SU-DHL-6 (cell line): ENCODE data around the gene GRAMD1B.

Source experiments
- EZH2phosphoT487 ChIP-seq: fragments of 200-600 bp; sonication (generic), shearing (Covaris generic); conservative IDR thresholded peaks from 2 replicates; pipeline ENCODE4 v1.6.1; 2018; ENCODE audit warnings: mild to moderate bottlenecking, antibody characterized with exemption, low read length, moderate library complexity, mixed read lengths
- TF ChIP-seq, protein P1 (sequence below): fragments of 200-600 bp; sonication (generic); IDR thresholded peaks from one replicate; pipeline ENCODE4 v1.5.1; 2017; ENCODE audit warnings: antibody characterized with exemption, mild to moderate bottlenecking, low read length, moderate library complexity; ENCODE audit not compliant: insufficient read depth, poor library complexity, severe bottlenecking

DNA sequence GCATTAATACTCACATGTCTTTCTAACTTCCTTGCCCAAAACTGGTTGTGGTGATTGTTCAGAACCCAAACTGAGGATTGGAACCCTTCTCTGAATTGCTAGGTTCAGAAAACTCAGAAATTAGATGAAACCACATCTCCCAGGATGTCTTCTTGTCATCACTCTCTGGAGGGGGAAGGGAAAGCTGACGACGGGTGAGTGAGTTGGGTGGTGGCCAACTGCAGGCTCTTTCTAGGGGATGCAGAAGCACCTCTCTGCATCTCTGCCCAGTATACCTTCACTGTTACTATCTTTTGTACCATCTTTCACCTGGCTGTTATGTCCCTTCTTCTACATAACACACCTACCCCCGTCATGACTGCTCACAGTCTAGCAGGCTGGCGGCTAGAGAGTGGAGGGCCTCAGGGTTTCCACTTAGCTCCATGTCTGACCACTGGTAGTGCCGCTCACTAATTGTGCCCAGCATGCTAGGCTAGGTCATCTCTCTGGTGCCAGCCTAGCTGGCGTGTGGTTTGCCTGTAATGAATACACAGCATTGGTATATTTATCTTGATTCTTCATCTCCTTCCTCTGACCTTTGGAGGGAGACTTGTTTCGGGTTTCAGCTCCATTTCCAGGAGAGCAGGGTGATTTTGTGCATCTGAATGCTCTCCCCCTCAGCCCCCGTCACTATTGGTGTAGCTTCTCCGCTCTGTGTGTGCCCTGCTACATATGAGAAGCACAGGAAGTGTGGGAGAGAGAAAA lies 7.3 kb downstream of the GRAMD1B start:
- TF ChIP-seq, protein P1, sequence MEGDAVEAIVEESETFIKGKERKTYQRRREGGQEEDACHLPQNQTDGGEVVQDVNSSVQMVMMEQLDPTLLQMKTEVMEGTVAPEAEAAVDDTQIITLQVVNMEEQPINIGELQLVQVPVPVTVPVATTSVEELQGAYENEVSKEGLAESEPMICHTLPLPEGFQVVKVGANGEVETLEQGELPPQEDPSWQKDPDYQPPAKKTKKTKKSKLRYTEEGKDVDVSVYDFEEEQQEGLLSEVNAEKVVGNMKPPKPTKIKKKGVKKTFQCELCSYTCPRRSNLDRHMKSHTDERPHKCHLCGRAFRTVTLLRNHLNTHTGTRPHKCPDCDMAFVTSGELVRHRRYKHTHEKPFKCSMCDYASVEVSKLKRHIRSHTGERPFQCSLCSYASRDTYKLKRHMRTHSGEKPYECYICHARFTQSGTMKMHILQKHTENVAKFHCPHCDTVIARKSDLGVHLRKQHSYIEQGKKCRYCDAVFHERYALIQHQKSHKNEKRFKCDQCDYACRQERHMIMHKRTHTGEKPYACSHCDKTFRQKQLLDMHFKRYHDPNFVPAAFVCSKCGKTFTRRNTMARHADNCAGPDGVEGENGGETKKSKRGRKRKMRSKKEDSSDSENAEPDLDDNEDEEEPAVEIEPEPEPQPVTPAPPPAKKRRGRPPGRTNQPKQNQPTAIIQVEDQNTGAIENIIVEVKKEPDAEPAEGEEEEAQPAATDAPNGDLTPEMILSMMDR: no peak
- TF ChIP-seq EZH2phosphoT487: no peak
